Mononuclear cell (primary cell): ENCODE data around the gene SHBG. TPM values are rescaled to one million over a fixed set of nuclear protein-coding genes. Genes with fewer than 3 reads are reported as not detected.

Experiments
- H3K27me3 ChIP-seq: 2 replicates; pipeline ENCODE4 v1.6.0; 2011; ENCODE audit warnings: low read length, control low read depth; ENCODE audit not compliant: insufficient read depth
- H3K4me1 ChIP-seq: 2 replicates; pipeline ENCODE4 v1.5.1; 2011; ENCODE audit warnings: mild to moderate bottlenecking, low read length, control low read depth; ENCODE audit not compliant: insufficient read depth
- H3K4me3 ChIP-seq: 2 replicates; pipeline ENCODE4 v1.5.1; 2011; ENCODE audit warnings: mild to moderate bottlenecking, low read length, moderate library complexity
- H3K9me3 ChIP-seq: 2 replicates; pipeline ENCODE4 v1.5.1; 2011; ENCODE audit warnings: low read depth, mild to moderate bottlenecking, control low read depth, low read length
- total RNA-seq: library from RNA; depleted of rRNA; stranded (reverse); fragments of >200 nt; gene quantifications from one replicate; pipeline ENCODE4 v1.2.3, GENCODE V29; 2012

Gene SHBG, protein sequence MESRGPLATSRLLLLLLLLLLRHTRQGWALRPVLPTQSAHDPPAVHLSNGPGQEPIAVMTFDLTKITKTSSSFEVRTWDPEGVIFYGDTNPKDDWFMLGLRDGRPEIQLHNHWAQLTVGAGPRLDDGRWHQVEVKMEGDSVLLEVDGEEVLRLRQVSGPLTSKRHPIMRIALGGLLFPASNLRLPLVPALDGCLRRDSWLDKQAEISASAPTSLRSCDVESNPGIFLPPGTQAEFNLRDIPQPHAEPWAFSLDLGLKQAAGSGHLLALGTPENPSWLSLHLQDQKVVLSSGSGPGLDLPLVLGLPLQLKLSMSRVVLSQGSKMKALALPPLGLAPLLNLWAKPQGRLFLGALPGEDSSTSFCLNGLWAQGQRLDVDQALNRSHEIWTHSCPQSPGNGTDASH
- total RNA-seq: not detected

DNA sequence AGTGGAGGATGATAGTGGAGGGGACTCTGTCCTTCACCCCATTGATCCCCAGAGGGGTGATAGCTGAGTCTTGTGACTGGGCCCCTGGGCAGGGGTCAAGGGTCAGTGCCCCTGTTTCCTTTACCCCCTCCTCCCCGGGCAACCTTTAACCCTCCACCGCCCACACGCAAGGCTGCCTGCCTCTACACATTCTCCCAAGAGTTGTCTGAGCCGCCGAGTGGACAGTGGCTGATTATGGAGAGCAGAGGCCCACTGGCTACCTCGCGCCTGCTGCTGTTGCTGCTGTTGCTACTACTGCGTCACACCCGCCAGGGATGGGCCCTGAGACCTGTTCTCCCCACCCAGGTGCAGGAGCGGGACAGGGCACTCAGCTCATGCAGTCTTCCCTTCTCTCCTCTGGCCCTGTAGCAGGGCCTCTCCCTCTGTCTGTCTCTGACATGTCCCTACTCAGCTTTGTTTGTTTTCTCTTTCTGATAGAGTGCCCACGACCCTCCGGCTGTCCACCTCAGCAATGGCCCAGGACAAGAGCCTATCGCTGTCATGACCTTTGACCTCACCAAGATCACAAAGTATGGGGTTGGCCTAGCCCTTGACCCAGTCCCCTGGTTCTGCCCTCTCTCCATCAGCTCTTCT lies at the start of gene SHBG:
Gene SHBG (plus strand): TSS at position 197 of the 633 bp plus-strand sequence. CDS start 38 bp downstream, at position 235.
- Histone ChIP-seq H3K9me3 (no peaks in the 10 kb centered on the region), H3K4me3 (no peak within 1 kb of the TSS), H3K4me1 (peaks cover 22% of the 10 kb centered on the region), H3K27me3 (no peaks in the 10 kb centered on the region)

DNA sequence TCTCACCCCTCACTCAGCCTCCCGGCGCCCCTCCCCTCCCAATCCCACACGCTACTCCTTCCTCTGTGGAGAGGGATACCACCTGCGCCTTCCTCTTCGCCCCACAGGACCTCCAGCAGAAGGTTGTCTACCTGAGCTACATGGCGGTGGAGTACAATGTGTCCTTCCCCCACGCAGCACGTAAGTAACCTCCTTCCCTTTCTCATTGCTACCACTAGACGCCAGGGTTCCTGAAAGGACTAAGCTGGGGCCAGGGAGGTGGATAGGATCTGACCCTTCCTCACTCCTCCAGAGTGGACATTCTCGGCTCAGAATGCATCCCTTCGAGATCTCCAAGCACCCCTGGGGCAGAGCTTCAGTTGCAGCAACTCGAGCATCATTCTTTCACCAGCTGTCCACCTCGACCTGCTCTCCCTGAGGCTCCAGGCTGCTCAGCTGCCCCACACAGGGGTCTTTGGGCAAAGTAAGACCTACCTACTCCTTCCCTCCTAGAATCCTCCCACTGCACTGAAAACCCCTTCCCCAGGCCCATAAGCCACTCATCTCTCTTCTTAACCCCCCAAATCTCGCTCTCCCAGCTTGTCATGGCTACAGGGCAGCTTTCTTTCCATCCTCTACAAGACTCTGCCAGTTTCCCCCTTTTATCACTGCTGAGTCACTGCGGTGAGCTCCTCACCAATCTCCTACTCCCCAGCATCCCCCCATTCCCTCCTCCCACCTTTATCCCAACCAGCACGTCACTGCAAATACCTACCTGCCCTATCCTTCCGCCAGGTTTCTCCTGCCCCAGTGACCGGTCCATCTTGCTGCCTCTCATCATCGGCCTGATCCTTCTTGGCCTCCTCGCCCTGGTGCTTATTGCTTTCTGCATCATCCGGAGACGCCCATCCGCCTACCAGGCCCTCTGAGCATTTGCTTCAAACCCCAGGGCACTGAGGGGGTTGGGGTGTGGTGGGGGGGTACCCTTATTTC lies 49.0 kb upstream of the SHBG start:
- Histone ChIP-seq H3K4me1 (peaks cover 94% of the 10 kb centered on the region), H3K9me3 (no peaks in the 10 kb centered on the region), H3K27me3 (no peaks in the 10 kb centered on the region), H3K4me3 (peak overlapping the region; percentile 49)

DNA sequence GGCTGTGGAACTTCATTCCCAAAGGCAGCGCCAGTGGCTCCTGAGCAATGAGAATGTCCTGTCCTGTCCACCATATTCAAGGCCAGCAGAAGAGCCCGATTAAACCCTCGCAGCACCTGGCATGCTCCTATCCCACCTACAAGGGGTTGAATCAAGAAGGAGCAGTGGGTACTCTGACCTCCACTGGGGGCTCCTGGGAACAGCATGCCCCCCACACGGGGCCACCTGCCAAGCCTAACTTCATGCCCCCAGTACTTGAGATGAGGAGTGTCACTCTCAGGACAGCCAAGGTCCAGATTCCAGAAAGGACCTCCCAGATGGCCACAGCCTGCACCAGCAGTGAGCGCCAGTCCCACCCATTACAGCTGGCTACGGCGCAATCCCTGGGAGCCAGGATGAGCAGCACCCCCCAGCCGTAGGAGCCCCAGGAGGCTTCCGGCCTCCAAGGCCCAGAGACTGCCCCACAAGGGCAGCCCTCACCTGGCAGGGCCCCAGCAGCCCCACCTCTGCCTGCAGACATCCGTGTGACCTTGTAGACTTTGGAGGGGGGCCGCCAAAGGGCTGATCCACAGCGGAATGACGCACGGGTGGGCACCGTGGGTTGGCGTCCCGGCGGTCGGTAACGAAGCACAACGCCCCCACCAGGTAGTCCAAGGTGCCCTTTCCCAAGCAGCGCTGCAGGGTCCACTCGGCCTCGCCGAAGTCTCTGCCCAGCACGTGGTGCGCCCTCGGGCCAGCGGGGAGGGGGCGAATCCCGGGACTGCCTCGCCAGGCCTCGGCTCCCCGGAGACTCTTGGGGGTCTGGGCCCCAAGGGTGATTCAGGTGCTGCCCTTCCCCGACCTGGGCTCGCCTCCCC lies 47.3 kb upstream of the SHBG start:
- H3K9me3 ChIP-seq: no peaks in the 10 kb centered on the region
- no peak overlapping the region for H3K4me3 ChIP-seq
- no peaks in the 10 kb centered on the region for H3K27me3 ChIP-seq
- H3K4me1 ChIP-seq: peaks cover 86% of the 10 kb centered on the region

DNA sequence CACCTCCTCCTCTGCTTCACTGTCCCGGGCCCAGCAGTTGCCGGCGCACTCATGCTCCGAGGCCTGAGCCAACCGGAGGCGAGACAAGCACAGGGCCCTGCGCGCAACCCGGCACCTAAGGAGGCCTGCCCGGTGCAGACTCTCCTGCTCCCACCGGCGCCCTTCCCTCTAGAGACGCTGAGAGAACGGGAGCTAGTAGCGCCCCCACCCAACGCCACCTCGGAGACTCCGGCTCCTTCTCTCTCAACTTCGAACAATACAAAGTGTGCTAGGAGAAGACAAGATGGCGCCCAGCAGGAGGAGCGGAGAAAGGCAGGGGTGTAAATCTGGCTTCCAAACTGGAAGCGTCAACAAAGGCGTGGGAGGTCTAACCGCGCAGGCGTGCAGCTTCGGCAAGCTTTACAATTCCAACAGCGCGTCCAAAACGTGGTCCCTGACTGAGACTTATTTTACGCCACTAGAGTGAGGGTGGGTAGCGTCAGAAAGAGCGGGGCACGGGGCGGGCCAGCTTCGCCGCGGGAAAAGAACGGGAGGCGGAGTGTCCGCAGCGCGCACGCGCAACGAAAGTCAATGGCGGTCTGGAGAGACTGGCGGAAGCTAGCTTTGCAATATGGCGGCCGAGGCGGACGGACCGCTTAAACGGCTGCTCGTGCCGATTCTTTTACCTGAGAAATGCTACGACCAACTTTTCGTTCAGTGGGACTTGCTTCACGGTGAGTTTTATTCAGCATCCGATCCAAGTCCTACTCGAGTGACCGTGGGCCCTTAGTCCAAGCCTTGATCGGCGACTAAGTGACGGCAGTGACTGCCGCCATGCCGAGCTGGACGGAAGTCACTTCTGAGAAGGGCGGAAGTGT lies 46.5 kb upstream of the SHBG start, which contains the start of gene MPDU1:
Gene MPDU1 (plus strand): TSS at position 600 of the 857 bp plus-strand sequence. CDS start 11 bp downstream, at position 611.
- Histone ChIP-seq H3K4me1 (peaks cover 86% of the 10 kb centered on the region), H3K4me3 (peak within 1 kb of the TSS; percentile 61)

DNA sequence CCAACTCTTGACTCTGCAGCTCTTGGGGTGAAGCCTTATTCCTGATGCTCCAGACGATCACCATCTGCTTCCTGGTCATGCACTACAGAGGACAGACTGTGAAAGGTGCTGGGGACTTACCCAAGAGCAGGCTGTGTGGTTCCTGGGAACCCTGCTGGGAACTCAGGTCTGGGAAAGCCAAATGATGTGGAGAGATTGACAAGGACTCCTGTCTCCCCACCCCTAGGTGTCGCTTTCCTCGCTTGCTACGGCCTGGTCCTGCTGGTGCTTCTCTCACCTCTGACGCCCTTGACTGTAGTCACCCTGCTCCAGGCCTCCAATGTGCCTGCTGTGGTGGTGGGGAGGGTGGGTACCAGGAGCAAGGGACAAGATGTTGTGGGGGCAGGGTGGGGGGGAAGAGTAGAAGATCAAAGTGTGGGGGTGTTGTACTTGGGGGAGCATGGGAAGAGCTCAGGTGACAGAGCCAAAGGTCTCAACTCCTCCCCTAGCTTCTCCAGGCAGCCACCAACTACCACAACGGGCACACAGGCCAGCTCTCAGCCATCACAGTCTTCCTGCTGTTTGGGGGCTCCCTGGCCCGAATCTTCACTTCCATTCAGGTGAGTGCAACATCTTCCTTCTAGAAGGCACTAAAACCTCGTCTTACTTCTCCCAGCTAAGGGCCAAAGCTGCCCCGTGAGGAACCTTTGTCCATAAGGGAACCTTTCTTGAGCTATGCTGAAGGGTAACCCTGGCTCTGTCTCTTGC lies 43.1 kb upstream of the SHBG start:
- Histone ChIP-seq H3K4me3 (no peak overlapping the region), H3K4me1 (peaks cover 65% of the 10 kb centered on the region)

More for the DNA sequence above, 46.5 kb upstream of the SHBG start, which contains the start of gene MPDU1:
- Histone ChIP-seq H3K9me3 (no peaks in the 10 kb centered on the region), H3K27me3 (no peaks in the 10 kb centered on the region)

DNA sequence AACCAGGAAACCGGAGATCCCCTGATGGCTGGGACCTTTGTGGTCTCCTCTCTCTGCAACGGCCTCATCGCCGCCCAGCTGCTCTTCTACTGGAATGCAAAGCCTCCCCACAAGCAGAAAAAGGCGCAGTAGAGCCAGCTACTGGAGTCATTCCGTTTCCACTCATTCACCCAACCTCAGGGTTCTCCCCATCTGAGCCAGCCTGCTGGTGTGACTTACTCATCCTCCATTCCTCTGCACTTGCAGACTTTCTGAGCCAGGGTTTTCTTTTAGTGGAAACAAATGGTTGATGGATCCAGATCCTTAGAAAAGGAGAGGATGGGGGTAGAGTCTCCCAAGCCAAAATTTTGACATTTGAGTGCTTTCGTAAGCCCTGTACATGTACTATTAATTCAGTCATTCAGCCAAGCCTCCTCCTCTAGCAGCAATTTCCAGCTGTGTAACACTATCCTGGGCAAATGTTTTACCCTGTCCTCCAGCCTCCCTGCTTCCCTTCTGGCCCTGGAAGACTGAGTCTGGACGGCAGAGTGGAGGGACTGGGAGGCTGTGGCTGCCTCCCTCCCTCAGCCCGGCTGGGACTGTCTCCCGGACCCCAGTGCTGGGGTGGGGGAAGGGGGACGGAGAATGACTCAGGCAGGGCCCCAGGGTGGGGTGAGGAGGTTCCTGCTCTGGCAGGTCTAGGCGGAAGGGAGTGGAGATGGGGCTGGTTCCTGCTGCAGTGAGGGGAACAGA lies 42.3 kb upstream of the SHBG start:
- Histone ChIP-seq H3K4me1 (peaks cover 57% of the 10 kb centered on the region), H3K9me3 (no peaks in the 10 kb centered on the region), H3K27me3 (no peaks in the 10 kb centered on the region), H3K4me3 (no peak overlapping the region)

More for the DNA sequence above, 43.1 kb upstream of the SHBG start:
- Histone ChIP-seq H3K9me3 (no peaks in the 10 kb centered on the region), H3K27me3 (no peaks in the 10 kb centered on the region)

DNA sequence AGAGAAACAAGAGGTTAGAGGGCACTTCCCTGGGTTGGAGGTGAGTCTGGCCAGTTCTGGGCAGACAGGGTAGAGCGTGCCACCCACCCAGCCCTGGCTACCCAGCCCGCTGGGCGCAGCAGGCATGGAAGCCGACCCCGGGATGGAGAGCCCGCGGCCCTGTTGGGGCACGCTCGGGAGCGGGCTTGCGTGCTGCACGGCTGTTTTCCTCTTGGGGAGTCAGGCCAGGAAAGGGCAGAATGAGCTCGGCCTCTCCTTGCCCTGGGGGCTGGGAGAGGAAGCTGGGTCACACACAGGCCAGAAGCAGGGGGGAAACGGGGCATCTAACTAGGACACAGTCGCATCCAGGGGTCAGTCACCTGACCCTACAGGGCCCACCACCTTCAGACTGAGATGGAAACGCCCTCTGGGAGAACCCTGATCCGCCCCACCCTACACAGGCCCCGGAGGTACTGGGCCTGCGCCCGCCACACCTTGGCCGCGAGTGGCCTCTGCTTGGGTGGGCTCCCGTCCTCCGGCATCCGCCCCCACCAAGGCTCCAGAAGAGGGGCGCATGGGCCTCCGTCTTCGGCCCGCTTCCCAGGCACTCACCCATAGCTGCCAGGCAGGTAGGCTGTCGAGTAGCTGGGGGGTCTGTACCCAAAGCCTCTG lies 41.3 kb upstream of the SHBG start:
- Histone ChIP-seq H3K4me1 (peaks cover 48% of the 10 kb centered on the region), H3K4me3 (no peak overlapping the region), H3K27me3 (no peaks in the 10 kb centered on the region), H3K9me3 (no peaks in the 10 kb centered on the region)

DNA sequence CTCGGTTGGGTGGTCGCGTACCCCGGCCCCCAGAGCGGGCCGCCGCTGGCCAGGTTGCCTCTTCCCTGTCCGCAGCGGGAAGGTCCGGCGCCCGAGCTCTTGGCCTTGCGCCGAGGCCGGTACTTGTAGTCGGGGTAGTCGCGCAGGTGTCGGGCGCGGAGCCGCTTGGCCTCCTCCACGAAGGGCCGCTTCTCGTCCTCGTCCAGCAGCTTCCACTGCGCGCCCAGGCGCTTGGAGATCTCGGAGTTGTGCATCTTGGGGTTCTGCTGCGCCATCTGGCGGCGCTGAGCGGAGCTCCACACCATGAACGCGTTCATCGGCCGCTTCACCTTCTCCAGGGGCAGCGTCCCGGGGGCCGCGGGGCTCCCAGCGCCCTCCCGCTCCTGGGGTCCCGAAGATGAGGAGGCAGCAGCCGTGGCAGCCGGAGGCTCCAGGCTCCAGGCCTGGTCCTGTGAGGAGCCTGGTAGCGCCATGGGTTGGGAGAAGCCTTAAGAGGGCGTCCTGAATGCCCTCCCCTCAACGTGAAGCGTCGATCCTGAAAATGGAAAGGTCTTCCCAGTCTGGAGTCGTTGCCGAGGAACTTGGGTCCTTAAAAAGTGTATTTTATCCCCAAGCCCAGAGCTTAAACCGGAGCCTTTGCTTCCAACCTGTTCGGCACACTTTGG lies 40.6 kb upstream of the SHBG start:
- no peak overlapping the region for H3K4me3 ChIP-seq
- no peaks in the 10 kb centered on the region for H3K9me3 ChIP-seq
- H3K4me1 ChIP-seq: peaks cover 46% of the 10 kb centered on the region
- H3K27me3 ChIP-seq: no peaks in the 10 kb centered on the region

DNA sequence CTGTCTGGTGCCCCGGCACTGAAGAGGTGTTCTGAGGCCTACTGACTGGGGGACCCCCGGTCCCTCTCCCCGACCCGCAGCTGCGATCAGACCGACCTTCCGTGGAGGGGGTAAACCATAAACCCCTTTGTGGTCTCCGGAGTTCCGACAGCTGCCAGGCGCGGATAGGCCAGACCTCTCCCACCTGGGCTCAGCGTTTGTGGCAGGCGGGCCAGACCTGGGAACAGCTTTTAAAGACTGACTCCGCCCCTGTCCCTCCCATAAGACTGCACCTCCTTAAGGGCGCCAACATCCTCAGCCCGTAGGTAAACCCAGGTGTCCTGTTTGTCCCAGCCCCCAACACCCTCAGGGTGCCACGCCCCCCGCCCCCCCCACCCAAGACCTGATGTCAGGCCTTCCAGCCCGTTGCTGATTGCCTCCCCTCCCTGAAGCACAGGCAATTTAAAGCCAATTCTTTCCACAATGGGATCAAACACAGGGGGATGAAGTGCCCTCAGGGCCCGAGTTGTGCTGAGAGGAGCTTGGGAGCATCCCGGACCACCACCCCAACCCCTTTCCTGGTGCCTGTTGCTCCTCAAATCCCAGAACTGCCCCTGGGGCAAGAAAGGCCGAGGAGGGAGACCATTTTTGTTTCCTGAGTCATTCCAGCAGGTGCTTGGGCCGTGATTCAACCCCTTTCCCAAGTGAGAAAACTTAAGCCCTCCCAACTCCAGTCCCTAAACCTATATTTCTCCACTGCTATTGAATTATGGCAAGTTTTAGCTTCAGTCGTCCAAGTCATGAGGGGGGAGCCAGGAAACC lies 39.8 kb upstream of the SHBG start, which contains the start of gene SOX15:
Gene SOX15 (minus strand): TSS at position 204 of the 801 bp plus-strand sequence. CDS start 418 bp downstream, outside the sequence.
- no peaks in the 10 kb centered on the region for H3K27me3 ChIP-seq
- peaks cover 38% of the 10 kb centered on the region for H3K4me1 ChIP-seq
- H3K9me3 ChIP-seq: no peaks in the 10 kb centered on the region
- no peak within 1 kb of the TSS for H3K4me3 ChIP-seq

DNA sequence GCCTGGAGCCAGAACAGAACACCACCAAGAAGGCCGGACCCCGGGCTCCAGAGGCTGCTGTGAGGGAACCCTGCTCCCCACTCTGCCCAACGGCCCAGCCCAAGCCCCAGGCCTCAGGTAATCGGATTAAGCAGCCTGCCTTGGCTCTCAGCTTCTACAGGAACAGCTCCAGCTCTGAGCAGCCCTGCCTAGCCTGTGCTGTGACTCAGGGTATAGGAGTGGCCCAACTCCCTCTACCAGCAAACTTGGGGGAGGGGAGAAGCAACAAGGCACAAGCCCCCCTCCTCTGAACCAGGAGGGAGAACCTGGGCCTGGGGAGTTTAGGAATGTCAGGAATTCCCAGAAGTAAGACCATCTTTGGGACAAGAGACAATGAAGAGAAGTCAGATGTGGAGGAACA lies 39.2 kb upstream of the SHBG start:
- no peaks in the 10 kb centered on the region for H3K9me3 ChIP-seq
- no peak overlapping the region for H3K4me3 ChIP-seq
- H3K27me3 ChIP-seq: no peaks in the 10 kb centered on the region
- peaks cover 31% of the 10 kb centered on the region for H3K4me1 ChIP-seq

DNA sequence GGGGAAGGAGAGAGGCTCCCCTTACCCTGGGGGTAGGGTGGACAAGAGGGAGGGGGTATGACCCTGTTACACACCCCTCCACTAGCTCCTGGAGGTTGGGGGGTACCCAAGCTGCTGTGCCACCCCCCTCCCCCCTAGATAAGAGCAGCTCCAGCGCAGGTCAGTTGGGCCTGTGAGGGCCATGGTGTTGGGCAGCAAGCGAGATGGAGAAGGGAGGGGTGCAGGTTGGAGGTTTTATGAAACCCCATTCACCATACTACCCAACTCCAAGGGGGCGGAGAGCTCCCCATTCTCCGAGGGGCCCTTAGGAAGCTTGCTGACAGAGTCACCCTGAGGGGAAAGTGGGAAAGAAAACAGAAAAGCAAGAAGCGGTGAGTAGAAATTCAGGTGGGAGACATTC lies 38.3 kb upstream of the SHBG start:
- Histone ChIP-seq H3K4me1 (peaks cover 30% of the 10 kb centered on the region), H3K4me3 (no peak overlapping the region), H3K9me3 (no peaks in the 10 kb centered on the region), H3K27me3 (no peaks in the 10 kb centered on the region)
